ENCODE data around the gene TLE2. TPM values are rescaled to one million over a fixed set of nuclear protein-coding genes. Genes with fewer than 3 reads are reported as not detected.

Gene TLE2
- polyA plus RNA-seq, 3 donors: not detected

GRCh38 chr19:3071768-3072167 lies 42.7 kb upstream of the TLE2 start:
- Mint-ChIP-seq H3K4me1 (peaks cover 6% of the 10 kb centered on the region), H3K9me3 (peaks cover 0 to 5% (median 0%) of the 10 kb centered on the region in 7 donors), H3K27me3 (ENCODE audit: low read depth in 3 of 3) (peaks cover 5 to 33% (median 30%) of the 10 kb centered on the region in 3 donors), H3K36me3 (no peaks in the 10 kb centered on the region), H3K4me3 (no peak overlapping the region), H3K27ac (no peak overlapping the region)
- intact Hi-C loops (cut with micrococcal nuclease): no loop called here
- no peak for DNase-seq
- no peak overlapping the region for H3K9ac ChIP-seq (ENCODE audit: insufficient read depth, low read length, poor library complexity, severe bottlenecking)
- H3K79me2 ChIP-seq (ENCODE audit: insufficient read depth, low read length): no peaks in the 10 kb centered on the region
- H3K27me3 ChIP-seq (ENCODE audit: control insufficient read depth in 2 of 2, insufficient read depth in 2 of 2, low read length in 2 of 2): peaks cover 0 to 5% of the 10 kb centered on the region in 2 donors
- H4K20me1 ChIP-seq (ENCODE audit: insufficient read depth, low read length): no peaks in the 10 kb centered on the region
- no peaks in the 10 kb centered on the region for H3K9me3 ChIP-seq (replicated peaks in 1 of 2; ENCODE audit: control insufficient read depth in 1 of 2, insufficient read depth in 1 of 2, low read length in 2 of 2)
- TF ChIP-seq CTCF (IDR thresholded peaks at IDR 0.05): no peak
- H3K4me2 ChIP-seq (replicated peaks; ENCODE audit: extremely low read depth, low read length, poor library complexity, severe bottlenecking): no peak overlapping the region
- no peak overlapping the region for H2AFZ ChIP-seq (ENCODE audit: insufficient read depth, low read depth, low read length, poor library complexity, severe bottlenecking)
- no peak overlapping the region for H3K4me3 ChIP-seq (replicated peaks in 1 of 3; ENCODE audit: low read depth in 2 of 3, low read length in 3 of 3)
- no peaks in the 10 kb centered on the region for H3K36me3 ChIP-seq (replicated peaks in 1 of 2; ENCODE audit: control insufficient read depth in 1 of 2, insufficient read depth in 2 of 2, low read length in 2 of 2)
- H3K4me1 ChIP-seq (ENCODE audit: control insufficient read depth in 1 of 2, insufficient read depth in 2 of 2, low read length in 2 of 2): peaks cover 0 to 2% of the 10 kb centered on the region in 2 donors
- 75% methylated on average over 1 of the region's 4 CpGs for WGBS (ENCODE audit: insufficient coverage)
- no peak overlapping the region for H3K27ac ChIP-seq (ENCODE audit: low read depth in 1 of 2, low read length in 2 of 2)

GRCh38 chr19:3068071-3068470 lies 39.0 kb upstream of the TLE2 start:
- Histone ChIP-seq H3K9ac (ENCODE audit: insufficient read depth, low read length, poor library complexity, severe bottlenecking) (no peak overlapping the region), H3K4me3 (replicated peaks in 1 of 3; ENCODE audit: low read depth in 2 of 3, low read length in 3 of 3) (no peak overlapping the region), H3K36me3 (replicated peaks in 1 of 2; ENCODE audit: control insufficient read depth in 1 of 2, insufficient read depth in 2 of 2, low read length in 2 of 2) (no peaks in the 10 kb centered on the region), H3K27me3 (ENCODE audit: control insufficient read depth in 2 of 2, insufficient read depth in 2 of 2, low read length in 2 of 2) (no peaks in the 10 kb centered on the region), H3K9me3 (replicated peaks in 1 of 2; ENCODE audit: control insufficient read depth in 1 of 2, insufficient read depth in 1 of 2, low read length in 2 of 2) (no peaks in the 10 kb centered on the region), H3K4me1 (ENCODE audit: control insufficient read depth in 1 of 2, insufficient read depth in 2 of 2, low read length in 2 of 2) (peaks cover 4 to 5% of the 10 kb centered on the region in 2 donors), H4K20me1 (ENCODE audit: insufficient read depth, low read length) (no peaks in the 10 kb centered on the region), H3K27ac (ENCODE audit: low read depth in 1 of 2, low read length in 2 of 2) (no peak overlapping the region), H3K79me2 (ENCODE audit: insufficient read depth, low read length) (peaks cover 3% of the 10 kb centered on the region), H3K4me2 (replicated peaks; ENCODE audit: extremely low read depth, low read length, poor library complexity, severe bottlenecking) (no peak overlapping the region), H2AFZ (ENCODE audit: insufficient read depth, low read depth, low read length, poor library complexity, severe bottlenecking) (no peak overlapping the region)
- Mint-ChIP-seq H3K27me3 (ENCODE audit: low read depth in 3 of 3) (peaks cover 6 to 27% (median 15%) of the 10 kb centered on the region in 3 donors), H3K36me3 (no peaks in the 10 kb centered on the region), H3K4me3 (no peak overlapping the region), H3K9me3 (peaks cover 0 to 4% (median 0%) of the 10 kb centered on the region in 7 donors), H3K4me1 (peaks cover 4% of the 10 kb centered on the region), H3K27ac (no peak overlapping the region)
- DNase-seq: no peak
- intact Hi-C loops (cut with micrococcal nuclease): no loop called here
- no peak for TF ChIP-seq CTCF (IDR thresholded peaks at IDR 0.05)
- WGBS (ENCODE audit: insufficient coverage): 8% methylated on average over 19 of the region's 21 CpGs

Data from CD14-positive monocyte (primary cell).